Measurements from ENCODE around the gene MED12L.

Gene MED12L

DNA sequence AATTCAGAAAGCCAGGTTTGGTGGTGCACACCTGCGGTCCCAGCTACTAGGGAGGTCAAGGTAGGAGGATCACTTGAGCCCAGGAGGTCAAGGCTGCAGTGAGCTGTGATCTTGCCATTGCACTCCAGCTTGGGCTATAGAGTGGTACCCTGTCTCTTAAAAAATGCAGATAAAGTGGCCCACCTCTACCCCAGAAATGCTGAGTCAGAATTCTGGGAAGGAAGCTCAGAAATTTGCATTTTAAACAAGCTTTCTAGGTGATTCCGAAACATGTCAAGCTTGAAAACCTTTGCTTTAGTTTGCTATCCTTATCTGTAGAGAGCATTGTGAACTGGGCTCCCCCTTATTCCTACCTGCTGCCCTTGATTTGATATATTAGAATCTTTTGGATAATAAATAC is 7.7 kb downstream of the MED12L start:
- DNase-seq = no peak

- no peak for DNase-seq
Measured at GRCh38 chr3:151093905-151094304, 8.4 kb downstream of the MED12L start.

DNA sequence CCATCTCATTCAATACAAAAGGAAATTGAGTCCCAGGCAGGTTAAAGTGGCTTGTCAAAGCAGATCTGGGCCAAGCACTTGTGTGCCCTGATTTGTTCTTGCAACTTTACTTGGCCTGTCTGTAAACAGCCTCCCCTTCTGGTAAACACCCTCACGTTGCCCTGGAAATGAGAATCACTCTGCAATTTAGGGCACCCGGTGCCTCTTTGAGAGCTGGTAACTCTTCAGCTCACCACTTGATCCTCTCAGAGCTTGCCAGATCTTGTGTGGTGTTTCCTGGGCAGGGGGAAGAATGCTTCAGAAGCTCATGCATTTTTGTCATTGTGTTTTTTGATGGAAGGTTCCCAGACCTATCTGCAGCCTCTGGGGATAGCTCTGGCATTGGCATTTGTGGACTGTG is 11.3 kb downstream of the MED12L start:
- no peak for DNase-seq

DNA sequence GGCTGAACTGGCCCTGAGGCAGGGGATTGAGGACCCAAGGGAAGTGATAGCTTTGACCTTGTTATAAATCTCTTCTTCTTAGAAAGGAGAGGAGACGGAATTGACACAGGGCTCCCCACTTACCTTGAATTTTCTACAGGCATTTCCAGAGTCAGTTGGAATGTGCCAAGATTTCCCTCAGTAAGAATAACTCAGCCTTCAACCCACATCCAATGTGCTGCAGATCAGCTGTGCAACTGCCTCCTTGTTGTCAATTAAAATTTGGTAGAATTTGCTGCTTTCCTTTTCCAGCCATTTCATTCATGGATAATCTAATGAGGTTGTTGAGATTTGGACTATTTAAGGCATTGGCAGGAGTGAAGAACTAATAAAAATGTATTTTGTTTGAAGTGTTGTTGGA is 14.6 kb downstream of the MED12L start:
- DNase-seq = no peak

- DNase-seq = no peak
Measured at GRCh38 chr3:151101270-151101969, 16.0 kb downstream of the MED12L start.

GRCh38 chr3:151106311-151106710 is 20.8 kb downstream of the MED12L start:
- DNase-seq = no peak

- no peak for DNase-seq
Measured at GRCh38 chr3:151107177-151107576, 21.7 kb downstream of the MED12L start.

DNA sequence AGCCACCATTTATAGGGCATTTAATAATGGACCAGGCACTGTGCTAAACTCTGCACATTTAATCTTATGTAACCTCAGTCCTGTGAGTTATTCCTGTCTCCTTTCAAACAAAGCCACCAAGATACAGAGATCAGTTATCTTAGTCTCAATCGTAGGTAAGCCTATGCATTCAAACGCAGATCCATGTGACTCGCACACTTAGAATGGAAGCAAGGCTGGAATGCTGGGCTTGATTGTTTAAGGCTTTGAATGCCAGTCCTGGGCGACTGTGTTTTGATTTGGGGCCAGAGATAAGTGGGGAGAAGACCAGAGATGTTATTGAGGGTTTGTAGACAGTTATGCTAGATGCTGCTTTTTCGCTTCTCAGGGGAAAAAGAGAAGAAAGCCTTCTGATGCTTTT is 22.2 kb downstream of the MED12L start:
- DNase-seq = no peak

DNA sequence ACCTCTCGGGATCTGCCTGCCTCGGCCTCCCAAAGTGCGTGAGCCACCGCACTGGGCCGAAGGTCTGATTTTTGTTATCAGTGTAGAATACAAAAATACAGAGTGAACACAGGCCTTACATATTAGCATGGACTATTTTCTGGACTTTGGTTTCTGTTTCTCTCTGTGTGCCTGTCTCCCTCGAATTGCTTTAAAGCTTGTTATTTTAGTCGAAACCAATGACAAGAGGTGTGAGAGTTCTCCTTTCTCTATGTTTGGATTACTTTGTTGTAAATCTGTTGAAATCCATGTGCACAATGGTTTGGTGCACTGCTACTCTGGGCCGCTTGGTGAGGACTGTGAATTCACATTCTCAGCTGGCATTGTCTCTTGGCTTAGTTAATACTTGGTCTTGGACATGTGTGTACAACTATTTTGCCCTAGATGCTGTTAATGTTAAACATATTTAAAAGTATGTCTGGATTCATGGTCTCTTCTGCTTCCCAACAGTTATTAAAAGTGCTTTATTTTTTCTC is 23.9 kb downstream of the MED12L start:
- no peak for DNase-seq

DNA sequence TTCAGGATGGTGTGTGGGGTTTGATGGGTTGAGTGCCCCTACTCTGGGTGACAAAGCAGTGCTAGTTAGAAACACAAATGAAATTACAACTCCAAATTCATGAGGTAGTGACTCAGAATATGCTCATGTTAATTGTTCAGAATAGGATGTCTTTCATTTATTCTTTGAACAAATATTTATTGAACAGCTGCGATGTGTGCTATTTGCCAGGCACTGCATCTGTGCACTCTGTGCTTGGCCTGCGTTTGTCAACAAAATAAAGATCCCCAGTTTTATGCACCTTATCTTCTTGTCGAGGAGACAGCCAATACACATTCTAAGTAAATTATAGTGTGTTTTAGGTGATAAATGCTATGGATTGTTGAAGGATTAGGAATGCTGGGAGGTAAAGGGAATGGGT is 27.3 kb downstream of the MED12L start:
- DNase-seq = no peak

DNA sequence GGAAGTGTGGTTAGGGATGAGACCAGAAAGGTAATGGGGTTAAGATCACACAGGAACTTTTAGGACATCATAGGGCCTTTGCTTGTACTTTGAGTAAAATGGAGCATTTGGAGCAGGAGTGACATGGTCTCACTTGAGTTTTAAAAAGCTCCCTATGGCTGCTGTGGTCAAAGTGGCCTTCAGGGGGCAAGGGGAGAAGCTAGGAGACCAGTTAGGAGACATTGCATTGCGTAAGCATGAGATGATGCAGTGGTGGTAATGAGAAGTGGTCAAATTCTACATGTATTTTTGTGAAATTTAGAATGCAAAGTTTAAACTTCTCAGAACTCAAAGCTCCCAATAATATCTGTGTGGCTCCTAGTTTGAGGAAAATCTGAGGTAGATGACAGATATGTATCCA is 27.9 kb downstream of the MED12L start:
- no peak for DNase-seq

- no peak for DNase-seq
Measured at GRCh38 chr3:151117047-151117446, 31.6 kb downstream of the MED12L start.

DNA sequence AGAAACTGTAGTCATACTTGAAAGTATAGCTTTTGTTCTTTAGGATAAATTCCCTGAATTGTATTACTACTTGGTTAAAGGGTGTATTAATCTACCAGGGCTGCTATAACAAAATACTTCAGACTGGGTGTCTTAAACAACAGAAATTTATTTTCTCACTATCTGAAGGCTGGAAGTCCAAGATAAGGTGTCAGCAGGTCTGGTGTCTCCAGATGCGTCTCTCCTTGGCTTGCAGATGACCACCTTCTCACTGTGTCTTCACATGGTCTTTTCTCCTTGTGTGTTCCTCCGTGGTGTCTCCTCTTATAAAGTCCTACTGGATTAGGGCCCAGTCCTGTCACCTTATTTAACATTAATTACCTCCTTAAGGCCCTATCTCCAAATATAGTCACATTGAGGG is 33.7 kb downstream of the MED12L start:
- DNase-seq = no peak

DNA sequence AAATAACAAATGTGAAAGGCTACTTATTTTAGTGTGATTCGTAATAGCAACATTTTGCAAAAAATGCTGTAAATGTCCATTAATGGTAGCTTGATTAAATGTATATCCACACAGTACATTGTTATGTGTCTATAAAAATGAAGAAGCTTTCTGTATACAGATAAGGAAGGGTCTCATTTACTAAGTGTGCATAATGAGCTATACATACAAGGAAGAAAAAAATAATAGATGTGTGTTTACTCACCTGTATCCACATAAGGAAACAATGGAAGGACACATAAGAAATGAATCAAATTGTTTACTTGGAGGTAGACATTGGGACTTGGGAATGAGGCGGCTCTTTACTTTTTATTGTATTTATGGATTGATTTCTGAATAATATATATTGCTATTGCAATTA is 34.9 kb downstream of the MED12L start:
- no peak for DNase-seq

- DNase-seq = no peak
Measured at GRCh38 chr3:151121016-151121415, 35.6 kb downstream of the MED12L start.

- DNase-seq = no peak
Measured at GRCh38 chr3:151123827-151124226, 38.4 kb downstream of the MED12L start.

DNA sequence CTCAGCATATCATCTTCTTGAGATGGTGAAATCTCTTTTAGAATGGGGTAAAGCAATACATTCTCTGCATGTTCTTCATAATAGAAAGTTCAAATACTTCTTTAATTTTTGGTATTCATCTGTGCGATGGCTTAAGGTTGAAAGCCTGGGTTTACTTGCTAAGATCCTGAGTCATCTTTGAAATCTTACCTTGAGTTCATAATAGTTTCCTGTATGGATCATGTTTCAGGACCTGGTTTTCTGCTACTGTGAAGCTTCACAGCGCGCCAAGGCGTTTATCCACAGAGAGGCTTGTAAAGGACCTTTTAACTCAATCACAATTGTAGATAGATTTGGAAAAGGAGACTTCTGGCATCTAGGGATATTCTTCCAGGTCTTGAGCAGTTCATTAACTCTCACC is 39.0 kb downstream of the MED12L start:
- no peak for DNase-seq

DNA sequence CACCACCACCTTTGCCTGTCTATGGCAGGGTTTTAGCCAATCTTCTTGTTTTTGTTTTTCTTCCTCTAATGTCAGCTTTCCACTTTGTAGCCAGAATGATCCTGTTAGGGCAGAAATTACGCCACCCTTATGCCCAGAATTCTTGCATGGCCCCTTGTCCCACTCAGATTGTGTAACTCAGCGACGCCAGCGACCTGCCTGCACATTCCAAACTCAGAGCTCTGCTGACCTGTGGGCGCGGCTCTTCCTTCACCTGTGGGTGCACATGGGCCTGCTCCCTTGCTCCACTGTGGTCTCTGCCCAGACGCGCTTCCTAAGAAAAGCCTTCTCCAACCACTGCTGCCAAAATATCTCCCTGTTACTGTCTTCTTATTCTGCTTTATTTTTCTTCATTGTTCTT is 45.0 kb downstream of the MED12L start:
- no peak for DNase-seq

DNA sequence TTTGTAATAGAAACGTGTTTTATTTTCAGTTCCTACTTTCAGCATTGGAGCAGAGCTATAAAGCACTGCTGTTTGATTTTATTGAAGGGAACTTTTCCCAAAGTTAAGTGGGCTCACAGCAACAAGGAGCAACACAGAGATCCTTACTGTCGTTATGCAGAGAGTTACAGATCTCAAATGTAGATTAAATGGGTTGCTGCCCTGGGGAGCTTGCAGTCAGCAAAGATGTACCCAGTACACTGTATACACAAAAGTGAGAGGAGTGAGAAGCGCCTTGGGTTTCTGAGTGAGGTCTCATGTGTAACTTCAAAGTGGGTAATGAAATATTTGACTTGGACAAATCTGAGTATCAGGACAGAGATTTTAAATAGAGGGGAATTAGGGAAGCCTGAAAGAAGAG is 47.7 kb downstream of the MED12L start:
- no peak for DNase-seq

DNA sequence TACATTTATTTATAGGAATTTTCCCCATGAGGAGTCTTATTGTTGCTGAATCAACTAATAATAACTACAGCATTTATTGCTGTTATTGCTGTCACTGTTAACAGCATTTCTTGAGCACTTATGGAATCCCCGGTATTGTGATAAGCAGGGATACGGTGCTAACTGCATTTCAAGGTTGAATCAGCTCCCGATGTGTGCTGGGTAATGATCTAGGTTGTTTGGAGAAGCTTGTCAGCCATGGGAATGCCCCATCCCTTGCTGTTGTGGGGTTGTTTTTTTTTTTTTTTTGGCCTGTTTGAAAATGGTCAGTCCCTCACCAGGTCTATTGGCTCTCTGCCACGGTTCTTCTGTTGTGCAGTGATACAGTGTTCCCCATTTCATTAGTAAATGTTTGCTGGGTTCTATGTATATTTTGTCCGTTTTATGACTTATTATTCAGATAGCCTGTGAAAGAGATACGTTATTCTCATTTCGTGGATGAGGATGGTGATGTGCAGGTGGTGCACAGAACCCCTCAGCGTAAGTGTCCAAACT is 48.5 kb downstream of the MED12L start:
- no peak for DNase-seq

GRCh38 chr3:151135541-151136337 is 50.3 kb downstream of the MED12L start:
- DNase-seq = no peak

DNA sequence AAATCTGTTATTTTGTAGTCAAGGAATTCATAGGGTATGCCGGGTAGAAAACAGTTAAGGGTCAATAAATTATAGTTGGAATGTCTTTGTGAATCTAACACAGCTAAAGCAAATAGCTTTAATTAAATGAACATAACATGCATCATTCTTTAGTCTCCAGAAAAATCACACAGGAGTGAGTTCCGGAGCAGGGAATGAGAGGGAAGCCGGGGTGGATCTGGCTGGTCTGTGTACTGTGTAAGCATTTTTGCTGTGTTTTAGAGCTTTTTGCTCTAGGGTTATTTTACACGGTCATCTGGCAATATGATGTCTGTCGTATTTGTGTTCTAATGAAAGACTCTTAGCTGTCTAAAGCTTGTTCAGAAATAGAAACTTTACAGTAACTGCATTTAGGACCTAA is 57.5 kb downstream of the MED12L start:
- DNase-seq = no peak

- no peak for DNase-seq
Measured at GRCh38 chr3:151144016-151144415, 58.6 kb downstream of the MED12L start.

DNA sequence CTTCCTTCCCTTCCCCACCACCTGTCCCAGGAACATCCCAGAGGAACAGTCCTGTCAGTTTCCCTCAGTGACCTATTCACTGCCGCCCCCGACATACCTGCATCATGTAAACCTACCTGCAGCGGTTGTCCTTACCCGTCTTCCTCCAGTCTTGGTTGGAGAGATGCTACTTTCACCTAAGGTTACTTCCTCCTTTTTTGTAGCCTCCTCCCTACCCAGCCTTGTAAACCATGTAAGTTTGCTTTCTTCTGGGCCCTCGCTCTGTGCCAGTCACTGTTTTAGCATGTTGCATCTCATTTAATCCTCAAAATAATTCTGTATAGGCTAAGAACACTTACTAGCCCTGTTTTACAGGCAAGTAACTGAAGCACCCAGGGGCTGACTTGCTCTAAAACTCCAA is 59.3 kb downstream of the MED12L start:
- DNase-seq = no peak

Measured in activated T-cell treated with anti-CD3 and anti-CD28 coated beads for 4 hours (primary cell).